ENCODE measurements around the gene ACADM. TPM values are rescaled to one million over a fixed set of nuclear protein-coding genes. Genes with fewer than 3 reads are reported as not detected.

The ACADM gene
- polyA plus RNA-seq, 3 donors, result 7.1 to 32.1 (median 31.3) TPM

DNA sequence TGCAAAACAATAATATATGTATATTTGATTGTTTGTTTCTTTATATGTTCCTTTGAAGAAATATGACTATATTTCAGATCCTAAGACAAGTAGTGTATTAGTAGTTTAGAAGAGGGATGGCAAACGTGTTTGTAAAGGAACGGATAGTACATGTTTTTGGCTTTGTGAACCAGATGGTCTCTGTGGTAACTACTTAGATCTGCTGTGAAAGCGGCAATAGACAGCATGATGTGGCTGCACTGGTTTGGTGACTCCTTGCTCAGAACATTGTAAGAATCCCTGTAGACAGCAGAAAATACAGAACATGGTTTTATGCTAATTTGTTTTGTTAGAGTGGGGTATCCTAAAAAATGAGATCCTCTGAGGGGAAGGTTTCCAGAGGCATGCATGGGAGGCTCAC is 3.1 kb downstream of the ACADM start:
- H3K4me2 ChIP-seq (replicated peaks; ENCODE audit: extremely low read depth, low read length, poor library complexity, severe bottlenecking), result no peak overlapping the region
- Mint-ChIP-seq H3K9me3 (peaks cover 0 to 2% (median 0%) of the 10 kb centered on the region in 7 donors), H3K27ac (peak overlapping the region in 1 of 7 donors; percentile 32), H3K36me3 (peaks cover 7 to 19% of the 10 kb centered on the region in 2 donors), H3K4me3 (no peak overlapping the region), H3K4me1 (peaks cover 31% of the 10 kb centered on the region), H3K27me3 (ENCODE audit: low read depth in 3 of 3) (no peaks in the 10 kb centered on the region)
- 84% methylated on average over 2 of the region's 3 CpGs for WGBS (ENCODE audit: insufficient coverage)
- TF ChIP-seq, protein P1, sequence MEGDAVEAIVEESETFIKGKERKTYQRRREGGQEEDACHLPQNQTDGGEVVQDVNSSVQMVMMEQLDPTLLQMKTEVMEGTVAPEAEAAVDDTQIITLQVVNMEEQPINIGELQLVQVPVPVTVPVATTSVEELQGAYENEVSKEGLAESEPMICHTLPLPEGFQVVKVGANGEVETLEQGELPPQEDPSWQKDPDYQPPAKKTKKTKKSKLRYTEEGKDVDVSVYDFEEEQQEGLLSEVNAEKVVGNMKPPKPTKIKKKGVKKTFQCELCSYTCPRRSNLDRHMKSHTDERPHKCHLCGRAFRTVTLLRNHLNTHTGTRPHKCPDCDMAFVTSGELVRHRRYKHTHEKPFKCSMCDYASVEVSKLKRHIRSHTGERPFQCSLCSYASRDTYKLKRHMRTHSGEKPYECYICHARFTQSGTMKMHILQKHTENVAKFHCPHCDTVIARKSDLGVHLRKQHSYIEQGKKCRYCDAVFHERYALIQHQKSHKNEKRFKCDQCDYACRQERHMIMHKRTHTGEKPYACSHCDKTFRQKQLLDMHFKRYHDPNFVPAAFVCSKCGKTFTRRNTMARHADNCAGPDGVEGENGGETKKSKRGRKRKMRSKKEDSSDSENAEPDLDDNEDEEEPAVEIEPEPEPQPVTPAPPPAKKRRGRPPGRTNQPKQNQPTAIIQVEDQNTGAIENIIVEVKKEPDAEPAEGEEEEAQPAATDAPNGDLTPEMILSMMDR (IDR thresholded peaks at IDR 0.05), result no peak
- H3K27me3 ChIP-seq (ENCODE audit: control insufficient read depth in 2 of 2, insufficient read depth in 2 of 2, low read length in 2 of 2), result no peaks in the 10 kb centered on the region
- no peak for DNase-seq
- intact Hi-C loops (cut with micrococcal nuclease), result no loop called here
- no peak overlapping the region for H3K4me3 ChIP-seq (replicated peaks in 1 of 3; ENCODE audit: low read depth in 2 of 3, low read length in 3 of 3)
- H3K27ac ChIP-seq (ENCODE audit: low read depth in 1 of 2, low read length in 2 of 2), result no peak overlapping the region
- peaks cover 0 to 11% of the 10 kb centered on the region in 2 donors for H3K36me3 ChIP-seq (replicated peaks in 1 of 2; ENCODE audit: control insufficient read depth in 1 of 2, insufficient read depth in 2 of 2, low read length in 2 of 2)
- no peak overlapping the region for H2AFZ ChIP-seq (ENCODE audit: insufficient read depth, low read depth, low read length, poor library complexity, severe bottlenecking)
- H3K9ac ChIP-seq (ENCODE audit: insufficient read depth, low read length, poor library complexity, severe bottlenecking), result no peak overlapping the region
- H3K4me1 ChIP-seq (ENCODE audit: control insufficient read depth in 1 of 2, insufficient read depth in 2 of 2, low read length in 2 of 2), result peaks cover 13 to 27% of the 10 kb centered on the region in 2 donors
- no peaks in the 10 kb centered on the region for H4K20me1 ChIP-seq (ENCODE audit: insufficient read depth, low read length)
- peaks cover 73% of the 10 kb centered on the region for H3K79me2 ChIP-seq (ENCODE audit: insufficient read depth, low read length)
- no peaks in the 10 kb centered on the region for H3K9me3 ChIP-seq (replicated peaks in 1 of 2; ENCODE audit: control insufficient read depth in 1 of 2, insufficient read depth in 1 of 2, low read length in 2 of 2)

DNA sequence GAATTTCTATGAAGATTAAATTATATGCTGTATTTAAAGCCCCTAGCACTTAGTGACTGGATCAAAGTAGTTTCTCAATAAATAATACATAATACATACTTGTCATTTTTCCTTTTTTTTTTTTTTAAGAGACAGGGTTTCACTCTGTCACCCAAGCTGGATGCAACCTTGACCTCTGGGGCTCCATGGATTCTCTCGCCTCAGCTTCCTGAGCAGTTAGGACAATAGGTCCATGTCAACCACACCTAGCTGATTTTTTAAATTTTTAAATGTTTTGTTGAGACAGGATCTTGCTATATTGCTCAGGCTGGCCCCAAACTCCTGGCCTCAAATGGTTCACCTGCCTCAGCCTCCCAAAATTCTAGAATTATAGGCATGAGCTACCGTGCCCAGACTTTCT is 5.9 kb downstream of the ACADM start:
- no peak overlapping the region for H2AFZ ChIP-seq (ENCODE audit: insufficient read depth, low read depth, low read length, poor library complexity, severe bottlenecking)
- Mint-ChIP-seq H3K4me1 (peaks cover 20% of the 10 kb centered on the region), H3K36me3 (peaks cover 26 to 44% of the 10 kb centered on the region in 2 donors), H3K27me3 (ENCODE audit: low read depth in 3 of 3) (no peaks in the 10 kb centered on the region), H3K27ac (peak overlapping the region in 2 of 7 donors; percentile 42 to 53), H3K9me3 (no peaks in the 10 kb centered on the region), H3K4me3 (no peak overlapping the region)
- H3K27me3 ChIP-seq (ENCODE audit: control insufficient read depth in 2 of 2, insufficient read depth in 2 of 2, low read length in 2 of 2), result no peaks in the 10 kb centered on the region
- TF ChIP-seq, protein P1 (IDR thresholded peaks at IDR 0.05), result no peak
- H3K4me1 ChIP-seq (ENCODE audit: control insufficient read depth in 1 of 2, insufficient read depth in 2 of 2, low read length in 2 of 2), result peaks cover 6 to 16% of the 10 kb centered on the region in 2 donors
- H3K9me3 ChIP-seq (replicated peaks in 1 of 2; ENCODE audit: control insufficient read depth in 1 of 2, insufficient read depth in 1 of 2, low read length in 2 of 2), result no peaks in the 10 kb centered on the region
- H3K9ac ChIP-seq (ENCODE audit: insufficient read depth, low read length, poor library complexity, severe bottlenecking), result no peak overlapping the region
- no CpG with 5 or more reads among the region's 2 CpGs for WGBS (ENCODE audit: insufficient coverage)
- no peak for DNase-seq
- H3K4me2 ChIP-seq (replicated peaks; ENCODE audit: extremely low read depth, low read length, poor library complexity, severe bottlenecking), result no peak overlapping the region
- no peak overlapping the region for H3K4me3 ChIP-seq (replicated peaks in 1 of 3; ENCODE audit: low read depth in 2 of 3, low read length in 3 of 3)
- H3K27ac ChIP-seq (ENCODE audit: low read depth in 1 of 2, low read length in 2 of 2), result no peak overlapping the region
- peaks cover 64% of the 10 kb centered on the region for H3K79me2 ChIP-seq (ENCODE audit: insufficient read depth, low read length)
- no peaks in the 10 kb centered on the region for H4K20me1 ChIP-seq (ENCODE audit: insufficient read depth, low read length)
- peaks cover 23 to 39% of the 10 kb centered on the region in 2 donors for H3K36me3 ChIP-seq (replicated peaks in 1 of 2; ENCODE audit: control insufficient read depth in 1 of 2, insufficient read depth in 2 of 2, low read length in 2 of 2)
- intact Hi-C loops (cut with micrococcal nuclease), result no loop called here

Data from CD14-positive monocyte (primary cell).